NB4 (cell line): Measurements from ENCODE around the gene ZNF428.
A peak's percentile ranks its signal among the peaks of the same experiment; 100 is the strongest.

ENCODE experiments used
- DNase-seq: peaks from one replicate; pipeline ENCODE4 v3.0.0; 2010; ENCODE audit warnings: low read depth
- H3K4me3 ChIP-seq: one replicate; pipeline ENCODE4 v1.5.1; 2011; ENCODE audit warnings: mild to moderate bottlenecking, low read depth, low read length, moderate library complexity
- MYC ChIP-seq: IDR thresholded peaks from 2 replicates; pipeline ENCODE4 v1.6.1; 2011; ENCODE audit warnings: low read depth, low read length
- POLR2A ChIP-seq: IDR thresholded peaks from 2 replicates; pipeline ENCODE4 v1.6.1; 2011; ENCODE audit warnings: mild to moderate bottlenecking; ENCODE audit not compliant: insufficient read length; ENCODE audit errors: extremely low read depth
- TF ChIP-seq, protein P1 (sequence below): IDR thresholded peaks from 2 replicates; pipeline ENCODE4 v1.6.1; 2011; ENCODE audit warnings: low read depth, low read length
- TF ChIP-seq, protein P2 (sequence below): IDR thresholded peaks from one replicate; pipeline ENCODE4 v1.5.1; 2012; ENCODE audit warnings: low read depth, low read length

Gene ZNF428

DNA sequence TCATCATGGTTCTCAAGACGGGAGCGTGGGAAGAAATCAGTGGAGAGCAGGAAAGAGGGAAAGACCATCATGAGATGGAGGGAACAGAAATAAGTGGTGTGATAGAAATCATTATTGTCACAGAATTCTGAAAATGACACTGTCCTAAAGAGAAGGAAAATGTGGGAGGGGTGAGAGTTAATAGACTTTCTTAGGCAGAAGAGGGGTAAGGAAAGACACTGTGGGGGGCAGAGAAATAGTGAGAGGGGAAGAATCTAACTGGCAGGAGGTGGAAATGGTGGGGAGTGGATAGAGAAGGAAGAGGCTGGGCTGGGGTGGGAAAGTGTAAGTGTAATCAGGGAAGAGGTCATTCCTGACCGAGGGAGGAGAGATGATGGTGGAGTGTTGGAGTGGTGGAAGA is 40.6 kb downstream of the ZNF428 start:
- DNase-seq = no peak
- TF ChIP-seq, protein P1, sequence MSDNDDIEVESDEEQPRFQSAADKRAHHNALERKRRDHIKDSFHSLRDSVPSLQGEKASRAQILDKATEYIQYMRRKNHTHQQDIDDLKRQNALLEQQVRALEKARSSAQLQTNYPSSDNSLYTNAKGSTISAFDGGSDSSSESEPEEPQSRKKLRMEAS = no peak
- no peak for TF ChIP-seq MYC
- TF ChIP-seq, protein P2, sequence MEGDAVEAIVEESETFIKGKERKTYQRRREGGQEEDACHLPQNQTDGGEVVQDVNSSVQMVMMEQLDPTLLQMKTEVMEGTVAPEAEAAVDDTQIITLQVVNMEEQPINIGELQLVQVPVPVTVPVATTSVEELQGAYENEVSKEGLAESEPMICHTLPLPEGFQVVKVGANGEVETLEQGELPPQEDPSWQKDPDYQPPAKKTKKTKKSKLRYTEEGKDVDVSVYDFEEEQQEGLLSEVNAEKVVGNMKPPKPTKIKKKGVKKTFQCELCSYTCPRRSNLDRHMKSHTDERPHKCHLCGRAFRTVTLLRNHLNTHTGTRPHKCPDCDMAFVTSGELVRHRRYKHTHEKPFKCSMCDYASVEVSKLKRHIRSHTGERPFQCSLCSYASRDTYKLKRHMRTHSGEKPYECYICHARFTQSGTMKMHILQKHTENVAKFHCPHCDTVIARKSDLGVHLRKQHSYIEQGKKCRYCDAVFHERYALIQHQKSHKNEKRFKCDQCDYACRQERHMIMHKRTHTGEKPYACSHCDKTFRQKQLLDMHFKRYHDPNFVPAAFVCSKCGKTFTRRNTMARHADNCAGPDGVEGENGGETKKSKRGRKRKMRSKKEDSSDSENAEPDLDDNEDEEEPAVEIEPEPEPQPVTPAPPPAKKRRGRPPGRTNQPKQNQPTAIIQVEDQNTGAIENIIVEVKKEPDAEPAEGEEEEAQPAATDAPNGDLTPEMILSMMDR = no peak
- no peak for TF ChIP-seq POLR2A
- H3K4me3 ChIP-seq = no peak overlapping the region

DNA sequence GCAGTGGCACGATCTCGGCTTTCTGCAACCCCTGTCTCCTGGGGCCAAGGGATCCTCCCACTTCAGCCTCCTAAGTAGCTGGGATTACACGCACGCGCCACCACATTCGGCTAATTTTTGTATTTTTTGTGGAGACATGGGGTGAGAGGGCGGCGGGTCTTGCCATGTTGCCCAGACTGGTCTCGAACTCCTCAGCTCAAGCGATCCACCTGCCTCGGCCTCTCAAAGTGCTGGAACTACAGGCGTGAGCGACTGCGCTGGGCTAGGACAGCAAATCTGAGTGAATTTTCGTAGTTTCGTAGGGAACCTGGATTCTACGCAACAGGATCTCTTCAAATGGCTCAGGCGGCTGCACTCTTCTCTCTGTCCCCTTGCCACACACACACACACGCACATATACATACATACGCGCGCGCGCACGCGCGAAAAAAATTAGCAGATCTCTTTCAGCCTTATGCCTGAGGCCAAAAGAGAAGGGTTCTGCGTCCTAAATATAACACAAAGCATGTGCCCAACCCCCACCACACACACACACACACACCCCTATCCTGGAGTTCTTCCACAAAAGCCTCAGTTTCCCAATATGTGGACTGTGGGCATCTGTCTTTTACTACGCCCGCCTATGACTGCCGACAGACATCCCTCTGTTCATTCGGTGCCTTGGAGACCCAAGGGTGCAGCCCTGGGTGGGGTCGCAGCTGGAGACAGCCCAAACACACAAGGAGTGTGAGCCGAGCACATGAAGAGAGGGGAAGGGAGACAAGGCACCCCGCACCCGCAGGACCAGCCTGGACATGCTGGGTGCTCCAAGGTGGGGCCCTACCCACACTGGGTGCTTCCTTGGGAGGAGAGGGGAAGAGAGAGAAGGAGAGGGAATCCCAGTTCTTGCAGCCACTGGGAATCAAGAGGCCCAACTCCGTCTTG is 43.2 kb downstream of the ZNF428 start:
- TF ChIP-seq POLR2A = no peak
- TF ChIP-seq MYC = no peak
- TF ChIP-seq, protein P2 = no peak
- TF ChIP-seq, protein P1 = no peak
- DNase-seq = no peak
- H3K4me3 ChIP-seq = peak overlapping the region; percentile 37

DNA sequence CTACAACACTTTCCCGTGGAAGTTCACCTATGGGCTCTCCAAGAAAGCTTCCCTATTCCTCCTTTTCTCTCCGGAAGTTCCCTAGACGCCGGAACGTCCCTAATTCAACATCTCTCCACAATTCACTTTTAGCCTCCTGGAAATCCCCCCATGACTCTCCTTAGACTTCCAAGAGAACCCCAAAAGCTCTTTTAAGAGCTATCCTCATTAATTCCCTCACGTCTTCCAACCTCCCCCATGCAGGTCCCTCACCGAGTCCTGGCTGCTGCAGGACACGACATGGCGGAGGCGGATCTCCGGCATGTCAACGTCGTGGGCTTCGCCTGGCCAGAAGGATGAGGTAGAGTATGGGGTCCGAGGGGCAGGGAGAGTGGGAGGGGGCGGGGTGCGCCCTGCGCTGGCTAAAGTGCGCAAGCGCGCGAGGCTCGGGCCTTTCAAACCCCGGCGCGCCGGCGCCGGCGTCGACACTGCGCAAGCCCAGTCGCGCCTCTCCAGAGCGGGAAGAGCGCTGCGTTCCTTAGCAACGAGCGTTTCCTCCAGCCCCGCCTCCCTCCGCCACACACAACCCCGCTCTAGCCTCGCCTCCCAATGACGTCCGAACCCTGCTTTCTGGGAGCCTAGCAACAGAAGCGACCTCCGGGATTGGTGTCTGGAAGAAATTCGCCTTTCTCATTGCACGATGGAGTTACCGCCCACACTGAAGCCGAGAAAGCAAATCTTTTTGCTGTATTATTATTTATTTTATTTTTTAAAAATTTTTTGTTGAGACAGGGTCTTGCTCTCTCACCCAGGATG is 44.1 kb downstream of the ZNF428 start, which contains the start of the genes PINLYP and XRCC1:
Gene PINLYP (plus strand): TSS at position 646 of the 795 bp plus-strand sequence. CDS start 1,391 bp downstream, outside the sequence.
Gene XRCC1 (minus strand): TSS at position 372 of the 795 bp plus-strand sequence. CDS start 69 bp downstream, at position 303.
- TF ChIP-seq, protein P1 = peak; percentile 31; the same call in 1 of the 2 replicates
- TF ChIP-seq POLR2A = peak; percentile 39
- no peak for TF ChIP-seq MYC
- DNase-seq = peak; percentile 95
- H3K4me3 ChIP-seq = peak within 1 kb of the TSS; percentile 96

DNA sequence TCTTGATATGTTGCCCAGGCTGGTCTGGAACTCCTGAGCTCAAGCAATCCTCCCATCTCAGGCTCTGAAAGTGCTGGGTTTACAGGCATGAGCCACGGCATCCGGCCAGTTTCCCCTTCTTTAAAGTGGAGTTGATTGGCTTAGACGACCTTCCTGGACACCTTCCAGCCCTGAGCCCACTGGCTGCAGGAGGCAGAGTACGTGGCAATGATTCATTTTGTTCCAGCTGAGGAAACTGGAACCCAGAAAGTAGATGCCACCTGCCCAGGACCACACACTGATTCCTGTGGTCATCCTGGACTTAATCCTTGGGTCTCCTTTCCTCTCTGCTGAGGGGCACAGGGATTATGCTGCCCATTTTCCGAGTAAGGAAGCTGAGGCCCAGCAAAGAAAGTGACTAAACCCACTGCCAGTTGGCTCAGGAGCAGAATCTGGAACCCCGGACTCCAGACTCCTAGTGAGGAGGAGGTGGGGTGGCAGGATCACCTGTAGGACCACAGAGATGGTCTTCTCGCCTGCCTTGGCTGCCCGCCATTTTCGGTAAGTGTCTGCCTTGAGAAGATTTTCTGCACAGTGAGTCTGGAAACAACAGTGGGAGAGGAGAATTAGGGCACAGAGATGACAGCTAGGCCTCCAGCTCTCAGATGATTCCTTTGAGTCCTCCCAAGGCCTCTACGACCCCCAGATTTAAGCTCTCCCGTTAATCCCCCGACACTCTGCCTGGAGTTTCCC is 44.8 kb downstream of the ZNF428 start:
- no peak for DNase-seq
- TF ChIP-seq POLR2A (no peak), MYC (no peak)
- TF ChIP-seq, protein P1 = no peak
- TF ChIP-seq, protein P2 = no peak

DNA sequence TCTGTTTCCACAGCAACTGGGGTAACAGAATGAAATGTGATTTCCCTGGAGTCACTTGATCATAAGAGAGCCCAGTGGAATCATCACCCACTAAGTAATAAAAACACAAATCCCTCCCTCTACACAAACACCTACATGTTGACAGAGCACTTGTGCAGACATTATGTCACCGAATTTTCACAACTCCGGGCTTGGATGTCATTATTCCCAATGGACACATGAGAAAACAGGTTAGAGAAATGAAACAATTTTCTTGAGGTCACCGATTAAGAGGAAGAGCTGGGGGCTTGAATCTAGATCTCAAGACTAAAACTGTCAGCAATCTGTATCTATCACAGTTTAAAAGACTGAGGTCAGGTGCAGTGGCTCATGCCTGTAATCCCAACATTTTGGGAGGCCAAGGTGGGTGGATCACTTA is 47.2 kb downstream of the ZNF428 start:
- no peak for DNase-seq
- no peak overlapping the region for H3K4me3 ChIP-seq
- TF ChIP-seq MYC = no peak

More for the DNA sequence above, 44.8 kb downstream of the ZNF428 start:
- H3K4me3 ChIP-seq = peak overlapping the region; percentile 96

DNA sequence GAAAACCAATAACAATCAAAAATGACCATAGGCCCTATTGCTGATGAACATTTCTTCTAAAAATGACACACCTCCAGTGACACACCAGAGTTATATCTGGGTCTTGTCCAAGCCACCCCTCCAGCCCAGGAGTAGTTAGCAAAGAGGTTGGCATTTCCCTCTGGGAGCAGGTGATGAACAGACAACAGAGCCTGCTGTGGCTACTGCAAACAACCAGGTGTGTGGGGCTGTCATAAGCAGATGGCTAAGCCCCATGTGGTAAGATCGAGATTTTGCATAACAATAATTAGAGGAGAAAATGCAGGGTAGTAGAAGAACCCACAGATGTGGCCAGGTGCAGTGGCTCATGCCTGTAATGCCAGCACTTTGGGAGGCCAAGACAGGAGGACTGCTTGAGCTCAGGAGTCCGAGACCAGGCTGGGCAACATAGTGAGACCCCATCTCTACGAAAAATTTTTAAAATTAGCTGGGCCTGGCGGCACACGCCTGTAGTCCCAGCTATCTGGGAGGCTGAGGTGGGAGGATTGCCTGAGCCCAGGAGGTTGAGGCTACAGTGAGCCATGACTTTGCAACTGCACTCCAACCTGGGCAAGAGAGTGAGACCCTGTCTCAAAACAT is 49.1 kb downstream of the ZNF428 start:
- no peak overlapping the region for H3K4me3 ChIP-seq
- DNase-seq = no peak
- TF ChIP-seq, protein P2 = no peak
- TF ChIP-seq POLR2A = no peak
- TF ChIP-seq MYC = no peak
